BJ (cell line): ENCODE data around the gene ATF7IP. TPM values are rescaled to one million over a fixed set of nuclear protein-coding genes. Genes with fewer than 3 reads are reported as not detected.
"Not testable (repeated sequence)": the region's sequence is repeated elsewhere in the genome, so short reads cannot be mapped to it uniquely, and the experiment has no call there.

Source experiments
- CTCF ChIA-PET: fragments of 350-600 bp; formaldehyde crosslinking; extraction: SDS; loops from one replicate; lab custom pipeline; 2021; ENCODE audit warnings: antibody characterized with exemption, inconsistent platforms; lab: Yijun Ruan, JAX
- POLR2A ChIA-PET: fragments of 300-600 bp; sonication (Branson Sonifier 250); formaldehyde crosslinking; extraction: SDS; loops from one replicate; lab custom pipeline; 2021; ENCODE audit warnings: antibody characterized with exemption; lab: Charles Lee
- DNase-seq: peaks from one replicate; pipeline ENCODE4 v3.0.0-alpha.2; 2011; ENCODE audit warnings: low read depth
- H3K27me3 ChIP-seq: 2 replicates; pipeline ENCODE4 v1.6.0; 2011; ENCODE audit warnings: low read length; ENCODE audit not compliant: control insufficient read depth, insufficient read depth
- H3K36me3 ChIP-seq: 2 replicates; pipeline ENCODE4 v1.5.1; 2011; ENCODE audit warnings: low read length; ENCODE audit not compliant: control insufficient read depth, insufficient read depth
- H3K4me3 ChIP-seq: 2 replicates; pipeline ENCODE4 v1.5.1; 2011; ENCODE audit warnings: low read depth, mild to moderate bottlenecking, control low read depth, low read length
- CTCF ChIP-seq: IDR thresholded peaks from 2 replicates; pipeline ENCODE4 v1.5.1; 2011; ENCODE audit warnings: low read depth, mild to moderate bottlenecking, control low read depth, inconsistent platforms, low read length, moderate library complexity; ENCODE audit not compliant: insufficient read depth
- polyA plus RNA-seq: library from polyadenylated mRNA; depleted of rRNA; stranded (reverse); fragments of >200 nt; gene quantifications from 2 replicates; pipeline ENCODE4 v1.2.3, GENCODE V29; 2011

ATF7IP gene
- polyA plus RNA-seq, 1 experiment = 8.1 TPM

DNA sequence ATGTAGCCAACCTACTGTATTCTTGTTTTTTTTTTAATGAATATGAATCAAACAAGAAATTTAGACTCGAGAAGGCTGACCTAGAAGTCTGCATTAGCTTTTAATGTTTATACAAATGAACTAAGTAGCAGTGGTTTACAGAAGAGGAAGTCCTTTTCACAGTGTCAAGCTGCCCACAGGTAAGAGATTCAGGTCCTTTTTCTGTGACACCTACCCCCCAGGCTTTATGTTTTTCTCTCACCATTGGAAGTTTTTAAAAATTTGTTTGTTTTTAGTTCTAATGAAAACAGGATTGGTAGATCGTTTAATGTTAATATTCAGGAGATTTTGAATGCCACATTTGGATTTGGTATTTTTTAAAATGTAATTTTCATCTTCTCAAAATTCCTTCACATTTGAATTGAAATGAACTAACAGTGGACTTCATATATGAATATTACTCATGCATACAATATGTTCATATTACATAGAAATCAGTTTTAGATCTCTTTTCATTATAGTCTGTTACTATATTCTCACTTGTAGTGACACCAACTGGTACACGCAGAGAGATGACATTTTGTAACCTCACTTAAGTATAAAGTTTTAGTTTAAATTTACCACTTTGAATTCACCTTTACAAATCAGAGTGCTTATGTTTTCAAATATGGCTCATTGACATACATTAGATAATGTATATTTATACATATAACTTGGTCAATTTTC lies 29.7 kb downstream of the ATF7IP start:
- ChIA-PET CTCF (interaction anchor here (1.4 kb wide), 1 partner anchor 140 kb away, joined by 6 read pairs; no protein-coding TSS in a partner anchor), POLR2A (no interaction called here)
- Histone ChIP-seq H3K36me3 (no peaks in the 10 kb centered on the region), H3K4me3 (no peak overlapping the region), H3K27me3 (no peaks in the 10 kb centered on the region)
- DNase-seq = no peak
- TF ChIP-seq CTCF = no peak

DNA sequence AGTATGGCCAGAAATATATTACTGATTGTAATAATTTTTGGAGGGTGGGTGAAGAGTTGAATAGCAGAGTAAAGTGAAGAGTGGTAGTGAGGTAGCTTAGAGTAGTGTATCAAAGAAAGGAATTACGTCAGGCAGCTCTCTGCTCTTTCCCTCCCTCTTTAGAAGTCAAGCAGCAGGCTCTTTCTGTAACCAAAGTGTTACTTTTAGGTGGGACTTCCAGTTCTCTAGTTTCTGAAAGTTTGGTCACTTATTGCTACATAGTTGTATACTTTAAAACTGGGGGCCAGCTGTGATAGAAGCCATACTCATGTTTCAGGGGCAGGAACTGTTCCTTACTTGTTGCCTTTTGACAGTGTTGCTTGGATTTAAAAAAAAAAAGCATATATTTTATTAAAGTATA lies 30.6 kb downstream of the ATF7IP start:
- H3K36me3 ChIP-seq = no peaks in the 10 kb centered on the region
- H3K4me3 ChIP-seq = no peak overlapping the region
- POLR2A ChIA-PET = no interaction called here
- H3K27me3 ChIP-seq = no peaks in the 10 kb centered on the region
- CTCF ChIA-PET = no interaction called here
- no peak for TF ChIP-seq CTCF
- no peak for DNase-seq

DNA sequence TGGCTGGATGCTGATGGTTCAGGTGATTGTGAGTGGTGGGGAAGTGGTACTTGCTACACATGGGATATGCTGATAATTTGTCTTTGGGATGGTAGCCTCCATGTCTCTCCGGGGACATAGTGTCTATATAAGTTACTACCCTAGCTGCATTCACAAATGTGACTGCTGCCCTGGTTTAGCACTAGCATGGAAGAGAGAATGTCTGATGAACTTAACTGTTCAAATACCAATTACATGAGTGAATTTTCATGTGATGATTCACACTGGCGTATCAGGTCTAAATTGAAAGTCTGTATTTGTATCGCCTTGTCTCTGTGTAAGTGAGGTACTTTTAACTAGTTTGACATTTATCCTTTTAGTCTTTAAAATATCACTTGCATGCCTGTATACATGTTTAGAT lies 34.4 kb downstream of the ATF7IP start:
- TF ChIP-seq CTCF = no peak
- ChIA-PET CTCF (no interaction called here), POLR2A (no interaction called here)
- Histone ChIP-seq H3K36me3 (no peaks in the 10 kb centered on the region), H3K4me3 (no peak overlapping the region), H3K27me3 (no peaks in the 10 kb centered on the region)
- no peak for DNase-seq

GRCh38 chr12:14400599-14400998 lies 35.1 kb downstream of the ATF7IP start:
- H3K27me3 ChIP-seq = no peaks in the 10 kb centered on the region
- ChIA-PET POLR2A (no interaction called here), CTCF (no interaction called here)
- no peaks in the 10 kb centered on the region for H3K36me3 ChIP-seq
- DNase-seq = no peak
- H3K4me3 ChIP-seq = no peak overlapping the region
- no peak for TF ChIP-seq CTCF

DNA sequence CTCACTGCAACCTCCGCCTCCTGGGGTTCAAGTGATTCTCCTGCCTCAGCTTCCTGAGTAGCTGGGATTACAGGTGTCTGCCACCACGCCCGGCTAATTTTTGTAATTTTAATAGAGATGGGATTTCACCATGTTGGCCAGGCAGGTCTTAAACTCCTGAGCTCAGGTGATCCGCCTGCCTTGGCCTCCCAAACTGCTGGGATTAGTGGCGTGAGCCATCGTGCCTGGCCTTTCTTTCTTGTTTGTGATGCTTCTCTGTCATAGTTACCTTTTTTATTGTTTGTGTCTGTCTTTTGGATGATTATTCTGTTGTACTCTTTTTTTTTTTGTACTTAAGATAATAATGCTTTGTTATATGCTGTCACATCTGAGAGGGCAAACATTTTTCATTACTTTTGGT lies 35.8 kb downstream of the ATF7IP start:
- H3K27me3 ChIP-seq, H3K4me3 ChIP-seq, DNase-seq, CTCF ChIA-PET, H3K36me3 ChIP-seq, POLR2A ChIA-PET: not testable (repeated sequence)

DNA sequence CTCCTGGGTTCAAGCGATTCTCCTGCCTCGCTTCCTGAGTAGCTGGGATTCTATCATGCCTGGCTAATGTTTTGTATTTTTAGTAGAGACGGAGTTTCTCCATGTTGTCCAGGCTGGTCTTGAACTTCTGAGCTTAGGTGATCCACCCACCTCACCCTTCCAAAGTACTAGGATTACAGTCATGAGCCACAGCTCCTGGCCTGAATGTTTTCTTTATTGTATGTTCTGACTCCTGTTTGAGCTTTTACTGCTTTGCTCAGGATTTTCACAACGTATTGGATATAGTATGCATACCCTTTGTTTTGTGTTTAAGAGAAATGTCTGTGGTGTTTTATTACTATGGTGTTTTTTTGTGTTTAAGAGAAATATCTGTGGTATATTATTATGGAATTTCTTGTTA lies 37.2 kb downstream of the ATF7IP start:
- no peaks in the 10 kb centered on the region for H3K27me3 ChIP-seq
- POLR2A ChIA-PET = no interaction called here
- no peaks in the 10 kb centered on the region for H3K36me3 ChIP-seq
- TF ChIP-seq CTCF = no peak
- CTCF ChIA-PET = interaction anchor here (0.8 to 1.0 kb wide), 3 partner anchors 32 to 38 kb away, joined by 3 to 4 read pairs (median 3); partner anchors contain the start of gene ATF7IP
- no peak for DNase-seq
- no peak overlapping the region for H3K4me3 ChIP-seq
